Skin of body (tissue), 2 donors: ENCODE measurements around the gene ATXN1. TPM values are rescaled to one million over a fixed set of nuclear protein-coding genes. Genes with fewer than 3 reads are reported as not detected.
"Not testable (repeated sequence)": the region's sequence is repeated elsewhere in the genome, so short reads cannot be mapped to it uniquely, and the experiment has no call there.

ENCODE experiments used
- DNase-seq: peaks from one replicate; lab custom pipeline; 2025; lab: John Stamatoyannopoulos, UW
- total RNA-seq: library from RNA; depleted of rRNA; stranded (reverse); fragments of >200 nt; gene quantifications from one replicate; pipeline ENCODE4 v1.2.3, GENCODE V29; 2014

Gene ATXN1
- total RNA-seq, result 52.6 TPM

DNA sequence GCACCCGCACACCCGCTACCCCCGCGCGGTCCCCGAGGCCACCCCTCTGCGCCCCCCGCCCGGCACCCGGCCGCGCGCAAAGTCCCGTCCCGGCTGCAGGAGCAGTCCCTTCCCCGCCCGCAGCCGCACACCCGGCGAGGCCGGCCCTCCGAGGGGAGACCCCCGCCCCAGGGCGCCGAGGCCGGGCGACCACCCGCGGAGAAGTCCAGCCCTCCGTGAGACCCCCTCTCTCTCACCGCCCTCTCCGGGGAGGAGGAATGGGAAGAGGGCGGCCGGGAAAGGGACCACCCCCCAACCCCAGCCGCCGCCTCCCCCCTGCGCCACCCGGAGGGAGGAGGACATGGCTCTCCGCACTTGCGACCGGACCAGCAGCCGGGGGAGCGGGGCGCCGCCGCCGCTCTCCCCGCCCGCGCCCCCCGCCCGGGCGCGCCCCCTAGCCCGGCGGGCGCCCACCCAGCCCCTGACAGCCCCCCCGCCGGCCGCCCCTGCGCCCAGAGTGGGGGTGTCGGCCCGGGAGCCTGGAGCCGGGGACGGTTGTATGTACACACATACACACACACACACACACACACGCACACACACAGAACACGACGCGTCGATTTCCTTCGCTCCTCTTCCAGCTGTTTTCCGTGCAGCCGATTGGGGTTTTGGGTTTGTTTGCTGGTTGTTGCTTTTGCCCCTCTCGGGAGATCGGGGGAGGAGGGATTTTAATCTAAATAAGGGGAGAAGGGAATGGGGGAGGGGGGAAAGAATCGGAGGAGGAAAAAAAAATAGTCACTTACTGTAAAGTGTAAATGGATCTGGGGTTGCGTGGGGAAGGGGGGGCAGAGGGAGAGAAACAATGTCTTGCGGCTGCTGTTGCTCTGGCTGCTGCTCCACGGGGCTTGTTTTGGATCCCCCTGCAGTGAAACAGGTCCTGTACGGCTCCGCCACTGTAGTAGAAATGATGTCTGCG lies at the start of gene ATXN1:
TSS of gene ATXN1 (minus strand) at position 945 of the 955 bp plus-strand sequence.
- DNase-seq, result peak; percentile 89

DNA sequence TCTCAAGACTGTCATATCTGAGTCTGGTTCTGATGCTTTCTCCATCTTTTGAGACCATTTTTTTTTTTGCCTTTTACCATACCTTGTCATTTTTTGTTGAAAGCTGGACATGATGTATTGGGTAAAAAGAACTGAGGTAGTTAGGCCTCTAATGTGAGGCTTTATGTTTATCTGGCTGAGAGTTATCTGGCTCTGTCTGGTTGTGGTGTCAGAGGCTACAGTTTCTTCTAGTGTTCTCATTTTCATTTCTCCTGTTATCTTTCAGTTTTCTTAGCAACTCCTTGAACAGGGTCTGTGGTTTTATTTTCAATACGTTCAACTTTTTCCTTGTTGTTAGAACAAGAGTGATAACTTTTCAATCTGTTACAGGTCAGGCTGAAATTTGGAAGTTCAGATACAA lies 49.2 kb upstream of the ATXN1 start:
- no peak for DNase-seq

DNA sequence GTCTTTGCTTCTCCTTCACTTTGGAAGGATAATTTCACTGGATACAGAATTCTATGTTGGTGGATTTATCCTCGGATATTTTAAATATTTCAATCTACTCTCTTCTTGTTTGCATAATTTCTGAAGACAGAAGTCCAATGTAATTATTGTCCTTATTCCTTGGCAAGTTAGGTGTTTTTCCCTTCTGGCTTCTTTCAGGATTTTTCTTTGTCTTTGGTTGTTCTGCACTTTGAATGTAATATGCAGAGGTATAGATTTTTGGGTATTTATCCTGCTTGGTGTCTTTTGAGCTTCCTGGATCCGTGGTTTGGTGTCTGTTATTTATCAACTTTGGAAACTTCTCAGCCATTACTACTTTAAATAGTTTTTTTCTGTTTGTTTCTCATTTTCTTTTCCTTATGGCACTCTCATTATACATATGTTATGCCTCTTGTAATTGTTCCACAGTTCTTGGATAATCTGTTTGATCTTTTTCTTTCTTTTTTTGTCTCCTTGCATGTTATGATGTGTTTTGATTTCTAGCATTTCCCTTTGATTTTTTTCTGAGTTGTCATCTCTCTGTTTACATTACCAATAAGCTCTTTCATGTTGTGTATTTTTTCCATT lies 48.6 kb upstream of the ATXN1 start:
- no peak for DNase-seq

DNA sequence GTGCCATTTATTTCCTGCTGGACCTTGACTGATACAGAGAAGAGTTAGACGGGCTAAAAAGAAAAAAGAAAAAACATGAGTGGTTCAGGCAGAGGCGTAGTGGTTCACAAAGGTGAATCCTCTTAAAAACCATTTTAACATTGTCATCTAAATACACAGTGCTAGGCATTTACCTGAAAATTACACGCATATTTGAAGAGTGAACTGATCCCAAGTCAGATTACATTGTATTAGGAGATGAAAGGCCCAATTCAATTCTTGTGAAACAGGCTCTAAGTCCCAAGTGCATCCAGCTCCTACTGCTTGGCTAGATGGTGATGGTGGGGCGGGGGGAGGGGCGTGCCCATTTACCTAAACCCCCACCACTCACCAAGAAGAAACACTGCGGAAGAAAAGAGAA lies 46.7 kb upstream of the ATXN1 start:
- DNase-seq, result no peak

DNA sequence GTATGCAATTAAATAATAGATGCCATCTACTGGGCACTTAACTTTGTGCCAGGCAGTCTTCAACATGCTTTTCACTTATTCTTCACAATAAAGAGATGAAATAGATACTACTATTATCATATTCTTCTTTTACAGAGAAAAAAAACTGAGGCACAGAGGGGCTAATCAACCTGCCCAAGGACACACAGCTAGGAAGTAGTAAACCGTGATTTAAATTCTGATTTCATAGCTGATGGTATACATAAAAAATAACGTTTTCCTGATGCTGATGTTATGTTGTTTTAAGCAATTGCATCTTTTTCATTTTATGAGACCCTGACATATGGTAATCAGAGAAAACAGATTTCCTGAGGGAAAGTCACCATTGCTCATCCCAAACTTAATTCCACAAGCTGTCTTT lies 45.1 kb upstream of the ATXN1 start:
- DNase-seq, result peak; percentile 65

DNA sequence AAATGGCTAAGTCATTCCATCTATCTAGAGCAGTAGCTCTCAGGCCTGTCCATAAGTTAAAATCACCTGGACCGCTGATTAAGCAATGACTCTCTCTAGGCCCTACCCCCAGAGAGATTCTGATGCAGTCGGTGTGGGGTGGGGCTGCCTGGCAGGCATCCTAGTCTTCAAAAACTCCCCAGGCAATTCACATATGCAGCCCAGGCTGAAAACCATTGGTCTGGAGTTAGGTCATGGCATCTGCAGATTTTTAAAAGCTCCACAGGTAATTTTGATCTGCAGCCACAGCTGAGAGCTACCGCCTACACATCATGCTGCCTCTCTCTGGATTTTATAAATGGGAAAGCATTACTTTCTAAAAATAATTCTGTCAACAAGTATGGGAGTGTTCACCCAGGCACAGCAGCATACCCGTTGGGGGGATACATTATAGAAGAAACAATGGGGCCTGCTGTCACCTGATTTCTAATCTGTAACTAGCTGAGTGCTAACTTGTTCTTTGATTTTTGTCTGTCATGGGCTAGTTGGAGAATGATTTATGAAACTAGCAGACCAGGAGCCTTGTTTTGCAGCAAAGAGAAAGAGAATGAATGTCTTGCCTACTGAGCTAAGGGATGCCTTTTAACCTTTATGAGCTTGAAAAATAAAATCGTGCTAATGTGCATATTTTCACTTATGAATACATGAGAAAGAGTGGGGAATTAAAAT lies 44.1 kb upstream of the ATXN1 start:
- DNase-seq, result peak; percentile 66

DNA sequence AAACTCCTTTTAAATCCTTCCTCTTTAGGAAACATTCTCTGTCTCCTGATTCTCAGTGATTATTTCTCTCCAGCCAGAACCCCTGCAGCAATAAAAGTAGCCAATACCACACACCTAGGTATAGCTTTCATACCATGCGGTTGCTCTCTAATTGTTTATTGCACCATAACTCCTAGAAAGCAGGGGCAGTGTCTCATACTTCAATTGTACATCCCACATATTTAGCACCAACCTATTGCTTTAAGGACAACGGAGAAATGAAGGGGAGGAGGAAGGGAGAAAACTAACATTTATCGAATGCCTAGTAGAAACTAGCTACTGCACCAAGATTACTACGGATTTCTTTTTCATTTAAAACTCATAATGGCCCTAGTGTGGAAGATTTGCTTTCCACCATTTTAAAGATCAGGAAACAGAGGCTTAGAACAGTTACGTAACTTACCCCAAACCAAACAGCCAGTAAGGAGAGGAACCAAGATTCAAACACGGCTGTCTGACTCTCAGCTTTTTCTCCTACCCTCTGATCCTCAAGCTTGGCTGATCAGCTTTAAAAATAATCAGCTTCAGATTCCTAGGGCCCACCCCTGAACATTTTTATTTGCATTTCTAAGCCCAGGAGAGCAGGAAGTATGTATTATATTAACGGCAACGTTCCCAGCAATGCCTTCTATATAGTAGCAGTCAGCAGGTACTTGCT lies 43.4 kb upstream of the ATXN1 start:
- peak; percentile 50 for DNase-seq

DNA sequence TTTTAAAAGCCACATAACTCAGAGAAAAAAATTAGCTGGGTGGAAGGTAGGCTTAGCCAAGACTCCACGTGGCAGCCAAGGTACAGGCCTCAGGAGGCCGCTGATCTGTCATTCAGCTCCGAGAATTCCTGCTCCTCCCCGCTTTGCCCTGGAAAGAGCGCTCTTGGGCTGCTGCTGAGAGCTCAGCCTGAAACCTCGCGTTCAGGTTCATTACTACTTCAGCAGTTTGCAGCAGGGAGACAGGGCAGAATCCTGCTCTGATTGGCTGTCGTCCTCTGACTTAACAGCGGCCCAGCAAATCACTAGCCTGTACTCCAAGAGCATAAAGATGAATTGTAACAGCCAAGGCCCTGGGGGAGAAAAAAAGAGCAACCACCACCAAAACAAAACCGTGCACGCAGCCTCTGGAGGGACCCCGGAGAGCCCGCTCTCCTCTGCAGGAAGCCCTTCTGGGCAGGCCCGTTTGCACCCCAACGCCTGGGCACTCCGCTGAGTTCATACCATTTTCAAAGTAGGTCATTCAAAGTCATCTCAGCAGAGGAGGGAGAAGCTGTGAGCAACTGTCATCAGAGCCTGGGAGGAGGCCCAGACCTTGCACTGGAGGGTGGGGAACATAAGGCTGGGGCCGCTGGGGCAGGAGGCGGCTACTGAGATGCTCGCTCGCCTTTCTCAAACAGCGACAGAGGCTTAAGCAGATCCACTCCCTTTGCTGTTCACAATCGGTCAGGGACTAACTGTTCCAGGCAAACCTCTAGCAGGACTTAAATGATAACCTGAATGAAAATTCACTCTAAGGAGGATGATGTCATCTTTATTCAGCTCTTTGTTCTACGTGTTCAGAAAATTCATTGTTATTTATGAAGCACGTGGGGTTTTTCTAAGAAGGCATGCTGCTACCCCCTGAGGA lies 42.3 kb upstream of the ATXN1 start:
- peak; percentile 82 for DNase-seq

DNA sequence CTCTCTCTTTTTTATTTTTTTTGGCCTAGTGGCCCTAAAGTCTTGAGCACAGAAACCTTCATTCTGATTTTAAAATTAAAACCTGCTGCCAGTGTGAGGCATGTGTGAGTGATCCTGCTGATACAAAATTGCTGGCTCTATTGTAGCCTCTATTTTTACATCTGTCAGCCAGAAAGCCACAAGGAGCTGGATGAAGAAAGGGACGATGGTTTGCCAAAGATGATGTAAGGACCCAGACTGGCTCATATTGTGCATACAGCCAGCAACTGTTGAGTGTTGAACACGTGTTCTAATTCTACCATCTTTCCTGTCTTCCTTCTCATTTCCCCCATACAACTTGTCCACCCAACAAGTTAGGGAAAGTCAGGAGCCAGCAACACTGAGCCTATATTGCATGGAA lies 40.8 kb upstream of the ATXN1 start:
- peak; percentile 94 for DNase-seq

DNA sequence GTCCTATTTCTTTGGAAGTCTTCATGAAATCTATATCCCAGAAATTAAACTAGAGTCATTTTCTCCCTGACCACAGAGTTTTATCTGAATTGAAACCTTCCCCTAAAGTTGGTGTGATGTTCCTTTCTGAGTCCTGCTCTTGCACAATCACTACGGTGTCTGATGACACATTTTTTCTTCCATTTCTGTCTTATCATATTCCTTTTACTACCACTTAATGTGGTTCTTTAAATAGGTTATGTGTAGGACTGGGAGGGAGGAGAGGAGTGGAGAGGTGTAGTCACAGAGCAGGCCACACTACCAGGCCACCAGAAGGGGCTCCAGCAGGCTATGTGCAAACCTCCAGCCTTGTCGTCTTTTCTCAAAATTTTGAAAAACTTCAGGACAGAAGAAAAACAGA lies 39.7 kb upstream of the ATXN1 start:
- DNase-seq, result no peak

DNA sequence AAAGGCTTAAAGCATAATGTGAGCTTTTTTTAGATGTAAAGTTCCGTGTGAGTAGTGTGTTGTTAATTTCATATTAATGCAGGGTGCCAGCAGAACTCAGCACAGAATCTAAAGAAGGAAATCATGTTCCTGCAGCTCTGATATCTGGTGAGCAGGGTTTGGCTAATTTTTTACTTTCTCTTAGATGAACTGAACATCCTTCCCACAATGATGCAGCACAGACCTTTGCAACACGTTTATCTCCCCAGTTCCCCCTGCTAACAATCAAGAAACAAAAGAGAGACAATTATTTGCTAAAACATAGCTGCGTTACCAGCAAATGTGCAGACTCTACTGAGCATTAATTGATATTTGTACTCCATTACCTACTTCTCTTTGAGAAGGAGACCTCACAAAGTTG lies 39.1 kb upstream of the ATXN1 start:
- no peak for DNase-seq

DNA sequence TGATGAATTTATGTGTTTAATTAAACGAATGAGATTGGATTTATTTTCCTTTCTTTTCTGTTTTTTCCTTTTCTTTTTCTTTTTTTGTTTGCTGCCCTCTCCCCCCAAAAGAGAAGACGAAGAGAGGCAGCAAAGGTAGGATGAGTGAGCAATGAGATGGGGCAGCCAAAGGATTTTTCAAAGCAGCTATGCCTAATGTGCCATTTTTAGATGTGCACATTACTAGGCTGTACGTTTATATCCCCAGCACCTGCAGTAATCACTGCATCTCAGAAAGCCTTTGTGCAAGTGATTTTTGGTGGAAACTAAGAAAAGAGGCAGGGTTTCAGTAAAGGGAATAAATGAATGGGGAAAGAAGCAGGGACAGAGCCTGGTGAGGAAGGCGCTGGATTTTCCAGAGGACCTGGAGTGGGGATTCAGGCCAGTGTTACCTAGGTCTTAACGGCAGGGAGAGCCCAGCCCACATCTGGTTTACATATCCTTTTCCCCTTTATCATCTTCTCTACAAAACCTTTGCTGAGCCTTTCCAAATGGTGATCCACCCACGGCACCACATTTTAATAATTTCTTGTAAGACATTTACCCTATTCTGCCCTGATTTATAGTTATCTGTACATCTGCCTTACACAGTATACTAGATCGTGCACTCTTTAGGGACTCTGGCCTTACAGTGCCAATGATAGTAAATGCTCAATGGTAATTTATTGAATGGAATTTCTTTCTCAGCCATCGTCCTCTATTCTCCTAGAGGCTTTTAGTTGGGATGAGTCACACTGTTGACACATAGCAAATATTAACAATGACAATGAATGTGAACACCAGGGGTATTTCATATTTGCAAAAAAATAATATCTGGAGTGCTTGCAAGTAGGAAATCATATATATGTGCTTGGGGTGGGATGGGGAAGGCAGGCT lies 38.3 kb upstream of the ATXN1 start:
- peak; percentile 81 for DNase-seq

DNA sequence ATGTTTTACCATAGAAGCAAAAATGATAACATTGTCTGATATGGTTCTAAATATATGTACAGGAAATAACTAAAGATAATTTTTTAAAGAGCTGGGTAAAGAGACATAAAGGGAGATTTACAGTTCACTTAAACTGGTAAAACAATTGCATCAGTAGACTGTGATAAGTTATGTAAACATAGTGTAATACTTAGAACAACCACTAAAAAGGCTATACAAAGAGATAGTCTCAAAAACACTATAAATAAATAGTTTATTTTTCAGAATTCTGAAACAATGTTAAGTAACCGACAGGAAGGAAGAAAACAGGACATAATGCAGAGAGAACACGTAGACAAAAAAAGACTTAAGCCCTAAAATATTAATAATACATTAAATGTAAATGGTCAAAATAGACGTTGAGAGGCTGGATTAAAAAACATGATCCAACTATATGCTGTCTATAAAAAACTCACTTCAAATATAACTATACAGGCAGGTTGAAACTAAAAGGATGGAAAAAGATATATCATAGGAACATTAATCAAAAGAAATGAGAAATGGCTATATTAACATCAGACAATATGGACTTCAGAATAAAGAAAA lies 32.7 kb upstream of the ATXN1 start:
- no peak for DNase-seq

DNA sequence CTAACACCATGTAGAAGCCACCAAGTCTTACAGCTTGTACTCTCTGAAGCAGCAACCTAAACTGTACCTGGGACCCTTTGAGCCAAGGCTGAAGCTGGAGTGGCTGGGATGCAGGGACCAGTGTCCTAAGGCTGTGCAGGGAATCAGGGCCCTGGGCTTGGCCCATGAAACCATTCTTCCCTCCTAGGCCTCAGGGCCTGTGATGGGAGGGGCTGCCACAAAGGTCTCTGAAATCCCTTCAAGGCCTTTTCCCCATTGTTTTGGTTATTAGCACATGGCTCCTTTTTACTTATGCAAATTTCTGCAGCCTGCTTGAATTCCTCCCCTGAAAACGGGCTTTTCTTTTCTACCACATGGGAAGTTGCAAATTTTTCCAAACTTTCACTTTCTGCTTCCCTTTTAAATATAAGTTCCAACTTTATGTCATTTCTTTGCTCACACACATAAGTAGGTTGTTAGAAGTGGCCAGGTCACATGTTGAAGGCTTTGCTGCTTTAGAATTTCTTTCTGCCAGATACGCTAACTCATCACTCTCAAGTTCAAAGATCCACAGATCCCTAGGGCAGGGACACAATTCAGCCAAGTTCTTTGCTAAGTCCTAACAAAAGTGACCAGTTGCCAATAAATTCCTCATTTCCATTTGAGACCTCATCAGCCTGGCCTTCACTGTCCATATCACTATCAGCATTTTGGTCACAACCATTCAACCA lies 28.2 kb upstream of the ATXN1 start:
- DNase-seq, result no peak

DNA sequence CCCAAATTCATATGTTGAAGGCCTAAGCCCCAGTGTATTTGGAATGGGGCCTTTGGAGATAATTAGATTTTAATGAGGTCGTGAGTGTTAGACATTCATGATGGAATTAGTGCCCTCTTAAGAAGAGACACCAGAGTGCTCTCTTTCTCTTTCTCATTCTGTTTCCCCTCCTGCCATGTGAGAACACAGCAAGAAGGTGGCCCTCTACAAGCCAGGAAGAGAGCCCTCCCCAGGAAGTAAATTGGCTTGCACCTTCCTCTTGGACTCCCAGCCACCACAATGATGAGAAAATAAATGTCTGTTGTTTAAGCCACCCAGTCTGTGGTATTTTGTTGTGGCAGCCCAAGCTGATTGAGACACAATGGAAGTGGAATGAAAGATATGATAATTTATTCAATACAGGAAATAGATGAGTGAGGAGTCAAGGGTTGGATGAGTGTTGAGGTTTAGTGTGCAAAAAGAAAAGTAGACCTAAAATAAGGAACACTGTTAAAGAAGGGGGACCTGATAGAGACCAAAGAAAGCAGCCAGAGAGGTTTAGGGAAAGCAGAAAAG lies 25.9 kb upstream of the ATXN1 start:
- no peak for DNase-seq

DNA sequence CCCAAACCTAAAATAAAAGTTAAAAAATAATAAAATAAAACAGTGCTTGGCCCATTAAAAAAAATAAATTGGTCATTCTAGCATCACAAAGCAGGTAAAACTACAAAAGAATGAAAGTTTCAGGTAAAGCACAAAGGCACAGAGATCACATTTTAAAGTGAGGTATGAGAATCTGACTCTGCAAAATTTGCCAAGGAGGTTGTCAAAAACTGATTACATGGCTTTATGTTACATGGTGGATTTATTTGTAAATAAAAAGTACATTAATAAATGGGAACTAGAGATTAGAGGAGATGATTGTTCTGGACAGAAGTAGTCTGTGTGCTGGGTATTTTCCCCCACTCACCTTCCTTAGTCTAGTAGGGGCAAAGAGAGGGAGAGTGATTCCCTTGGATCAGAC lies 24.2 kb upstream of the ATXN1 start:
- DNase-seq, result no peak

DNA sequence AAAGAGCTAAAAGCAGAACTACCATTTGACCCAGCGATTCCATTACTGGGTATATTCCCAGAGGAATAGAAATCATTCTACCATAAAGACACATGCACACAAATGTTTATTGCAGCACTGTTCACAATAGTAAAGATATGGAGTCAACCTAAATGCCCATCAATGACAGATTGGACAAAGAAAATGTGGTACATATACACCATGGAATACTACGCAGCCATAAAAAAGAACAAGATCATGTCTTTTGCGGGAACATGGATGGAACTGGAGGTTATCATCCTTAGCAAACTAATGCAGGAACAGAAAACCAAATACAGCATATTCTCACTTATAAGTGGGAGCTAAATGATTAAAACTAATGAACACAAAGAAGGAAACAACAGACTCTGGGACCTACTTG lies 23.7 kb upstream of the ATXN1 start:
- DNase-seq, result not testable (repeated sequence)

DNA sequence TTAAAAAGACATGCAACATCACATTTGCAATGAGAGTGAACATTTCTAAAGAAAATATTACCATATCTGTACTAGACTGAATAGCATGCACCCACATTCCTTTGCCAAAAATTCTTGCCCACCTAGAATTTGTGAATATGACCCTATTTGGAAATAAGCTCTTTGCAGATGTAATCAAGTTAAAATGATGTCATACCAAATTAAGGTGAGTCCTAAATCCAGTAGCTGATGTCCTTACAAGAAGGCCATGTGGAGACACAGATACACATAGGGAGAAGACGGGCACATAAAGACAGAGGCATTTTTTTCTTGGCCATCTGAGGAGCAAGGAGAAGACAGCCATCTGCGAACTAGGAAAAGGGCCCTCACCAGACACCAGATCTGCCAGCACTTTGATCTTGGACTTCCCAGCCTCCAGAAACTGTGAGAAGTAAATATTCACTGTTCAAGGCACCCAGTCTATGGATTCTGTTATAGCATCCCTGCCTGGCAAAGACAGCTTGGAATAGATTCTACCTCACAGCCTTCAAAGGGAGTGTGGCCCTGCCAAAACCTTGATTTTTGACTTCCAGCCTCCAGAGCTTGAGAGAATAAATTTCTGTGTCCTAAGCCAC lies 22.8 kb upstream of the ATXN1 start:
- no peak for DNase-seq
